HG03135 (cell line): ENCODE measurements around the gene MAP2.

Experiments used
- ATAC-seq: cut with Tn5 transposase; IDR thresholded peaks from one replicate; pipeline ENCODE4 v1.9.1; 2021; ENCODE audit warnings: mild to moderate bottlenecking, moderate library complexity; ENCODE audit not compliant: unreplicated experiment

Gene MAP2, protein sequence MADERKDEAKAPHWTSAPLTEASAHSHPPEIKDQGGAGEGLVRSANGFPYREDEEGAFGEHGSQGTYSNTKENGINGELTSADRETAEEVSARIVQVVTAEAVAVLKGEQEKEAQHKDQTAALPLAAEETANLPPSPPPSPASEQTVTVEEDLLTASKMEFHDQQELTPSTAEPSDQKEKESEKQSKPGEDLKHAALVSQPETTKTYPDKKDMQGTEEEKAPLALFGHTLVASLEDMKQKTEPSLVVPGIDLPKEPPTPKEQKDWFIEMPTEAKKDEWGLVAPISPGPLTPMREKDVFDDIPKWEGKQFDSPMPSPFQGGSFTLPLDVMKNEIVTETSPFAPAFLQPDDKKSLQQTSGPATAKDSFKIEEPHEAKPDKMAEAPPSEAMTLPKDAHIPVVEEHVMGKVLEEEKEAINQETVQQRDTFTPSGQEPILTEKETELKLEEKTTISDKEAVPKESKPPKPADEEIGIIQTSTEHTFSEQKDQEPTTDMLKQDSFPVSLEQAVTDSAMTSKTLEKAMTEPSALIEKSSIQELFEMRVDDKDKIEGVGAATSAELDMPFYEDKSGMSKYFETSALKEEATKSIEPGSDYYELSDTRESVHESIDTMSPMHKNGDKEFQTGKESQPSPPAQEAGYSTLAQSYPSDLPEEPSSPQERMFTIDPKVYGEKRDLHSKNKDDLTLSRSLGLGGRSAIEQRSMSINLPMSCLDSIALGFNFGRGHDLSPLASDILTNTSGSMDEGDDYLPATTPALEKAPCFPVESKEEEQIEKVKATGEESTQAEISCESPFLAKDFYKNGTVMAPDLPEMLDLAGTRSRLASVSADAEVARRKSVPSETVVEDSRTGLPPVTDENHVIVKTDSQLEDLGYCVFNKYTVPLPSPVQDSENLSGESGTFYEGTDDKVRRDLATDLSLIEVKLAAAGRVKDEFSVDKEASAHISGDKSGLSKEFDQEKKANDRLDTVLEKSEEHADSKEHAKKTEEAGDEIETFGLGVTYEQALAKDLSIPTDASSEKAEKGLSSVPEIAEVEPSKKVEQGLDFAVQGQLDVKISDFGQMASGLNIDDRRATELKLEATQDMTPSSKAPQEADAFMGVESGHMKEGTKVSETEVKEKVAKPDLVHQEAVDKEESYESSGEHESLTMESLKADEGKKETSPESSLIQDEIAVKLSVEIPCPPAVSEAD (N-terminal part only)

DNA sequence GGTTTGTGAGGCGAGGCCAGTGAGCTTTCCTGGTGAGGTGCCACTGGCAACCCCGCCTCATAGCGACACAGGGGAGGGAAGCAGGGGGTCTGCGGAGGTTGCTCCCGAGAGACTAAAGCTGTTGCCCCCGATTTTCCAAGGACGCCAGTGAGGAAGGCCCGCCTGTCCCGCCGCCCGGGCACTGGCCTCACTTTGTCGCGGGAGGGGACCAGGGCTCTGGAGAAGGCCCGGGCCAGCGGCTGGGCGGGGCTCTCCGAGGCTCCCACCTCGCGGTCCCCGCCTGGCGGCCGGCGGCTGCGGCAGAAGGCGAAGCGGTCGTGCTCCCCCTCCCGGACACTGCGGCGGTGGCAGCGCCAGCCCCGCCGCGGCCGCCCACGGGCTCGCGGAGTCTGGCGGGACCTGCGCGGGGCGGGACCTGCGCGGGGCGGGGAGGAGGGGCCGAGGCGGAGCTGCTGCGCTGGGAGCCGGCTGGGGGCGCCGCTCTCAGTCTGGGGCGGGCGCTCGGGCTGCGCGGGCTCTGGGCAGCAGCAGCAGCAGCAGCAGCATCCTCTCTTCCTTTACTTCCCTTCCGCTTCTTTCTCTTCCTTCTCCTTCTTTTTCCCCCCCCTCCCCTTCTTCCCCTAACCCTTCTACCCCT is at the start of gene MAP2:
TSS of gene MAP2 (plus strand) at position 486 of the 637 bp plus-strand sequence. CDS start 229,124 bp downstream, outside the sequence.
- ATAC-seq = peak; percentile 99

DNA sequence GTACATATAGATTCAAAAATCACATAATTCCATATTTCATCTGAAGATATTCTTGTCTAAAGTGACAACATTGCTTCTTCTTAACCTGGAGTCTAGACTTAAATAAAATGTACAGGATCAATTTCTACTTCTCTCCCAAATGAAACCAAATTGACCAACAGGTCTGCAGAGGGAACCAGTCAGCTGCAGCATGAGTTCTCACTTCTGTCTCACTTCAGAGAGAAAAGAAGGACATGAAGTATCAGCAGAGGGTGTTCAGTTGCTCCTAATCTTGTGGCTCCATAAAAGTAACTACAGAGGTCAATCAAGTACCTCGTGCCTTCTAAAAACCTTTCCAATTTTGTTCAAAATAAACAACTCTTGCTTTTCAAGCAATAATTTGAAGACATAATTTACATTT is 47.2 kb upstream of the MAP2 start:
- ATAC-seq = no peak

DNA sequence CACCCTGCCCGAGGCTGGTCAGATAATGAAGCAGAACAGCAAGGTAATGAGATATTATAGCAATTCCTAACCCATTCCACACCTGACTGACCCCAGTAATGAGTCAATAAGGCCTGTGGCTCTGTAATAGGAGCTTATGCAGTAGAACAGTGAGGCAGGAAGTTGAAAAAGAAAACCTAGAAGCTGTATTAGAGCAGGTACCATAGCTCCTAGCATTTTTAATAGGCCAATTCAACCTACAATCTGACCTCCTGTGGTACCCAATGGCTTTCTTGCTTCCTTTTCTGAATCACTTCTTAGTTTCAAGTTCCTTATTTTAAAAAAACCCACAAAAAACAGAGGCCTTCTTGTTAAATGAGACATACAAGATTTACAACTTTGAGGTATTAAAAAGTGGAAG is 43.6 kb upstream of the MAP2 start:
- peak; percentile 100 for ATAC-seq

DNA sequence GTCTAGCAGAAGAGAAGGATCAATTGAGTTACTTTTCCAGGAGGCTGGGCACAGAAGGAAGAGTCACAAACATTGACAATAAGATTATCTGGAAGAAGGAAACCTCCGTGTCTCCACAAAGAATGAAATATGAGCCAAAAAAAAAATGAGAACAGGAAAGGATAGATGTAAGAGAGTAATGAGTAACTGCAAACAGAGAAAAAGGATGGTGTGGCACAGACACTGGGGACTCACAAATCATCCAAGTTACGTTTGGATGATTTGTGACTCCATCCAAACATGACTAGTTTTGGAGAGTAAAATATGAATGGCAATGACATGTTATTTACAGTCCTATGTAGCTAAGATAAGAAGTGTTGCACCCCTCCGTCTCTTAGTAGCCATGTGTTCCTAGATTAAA is 42.8 kb upstream of the MAP2 start:
- no peak for ATAC-seq

DNA sequence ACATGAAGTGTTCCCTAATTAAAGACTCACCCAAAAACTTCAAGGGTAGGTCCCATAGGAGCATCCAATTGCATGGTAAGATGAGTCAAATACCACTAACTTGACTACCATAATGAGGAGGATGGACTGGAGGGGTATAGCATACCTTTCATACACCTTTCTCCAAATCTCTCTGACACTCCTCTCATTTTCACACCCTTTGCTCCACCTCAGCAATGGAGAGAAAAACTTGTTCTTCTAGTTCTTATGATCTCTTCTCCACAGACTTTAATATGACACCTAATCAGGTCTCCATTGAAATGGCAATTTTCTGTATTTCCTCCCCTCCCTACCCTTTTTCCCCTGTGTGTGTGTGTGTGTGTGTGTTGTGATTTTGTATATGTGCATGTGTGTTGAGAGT is 41.1 kb upstream of the MAP2 start:
- no peak for ATAC-seq

DNA sequence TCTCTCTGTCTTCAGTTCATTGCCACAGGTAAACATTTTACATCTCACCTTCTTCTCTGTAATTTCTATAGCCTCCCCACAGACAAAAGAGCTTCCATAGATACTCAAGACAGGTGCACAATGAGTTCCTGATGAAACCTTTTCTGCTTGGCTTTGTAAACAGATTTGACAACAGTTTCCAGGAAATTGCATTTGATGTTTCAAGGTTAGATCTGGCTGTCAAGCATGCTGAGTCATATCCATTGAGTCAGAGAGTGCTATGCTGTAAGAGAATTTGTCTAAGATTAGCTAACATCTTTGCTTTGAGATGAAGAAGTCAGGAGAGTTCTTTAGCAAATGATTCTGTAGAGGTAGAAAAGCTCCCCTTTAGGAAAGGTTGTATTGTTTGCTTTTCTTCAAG is 40.6 kb upstream of the MAP2 start:
- no peak for ATAC-seq

DNA sequence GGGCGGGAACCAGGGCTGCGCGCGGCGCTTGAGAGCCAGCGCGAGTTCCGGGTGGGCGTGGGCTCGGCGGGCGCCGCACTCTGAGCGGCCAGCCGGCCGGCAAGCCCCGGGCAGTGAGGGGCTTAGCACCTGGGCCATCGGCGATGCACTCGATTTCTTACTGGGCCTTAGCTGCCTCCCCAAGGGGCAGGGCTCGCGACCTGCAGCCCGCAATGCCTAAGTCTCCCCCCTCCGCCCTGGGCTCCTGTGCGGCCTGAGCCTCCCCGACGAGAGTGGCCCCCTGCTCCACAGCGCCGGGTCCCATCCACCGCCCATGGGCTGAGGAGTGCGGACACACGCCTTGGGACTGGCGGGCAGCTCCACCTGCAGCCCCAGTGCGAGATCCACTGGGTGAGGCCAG is 36.5 kb upstream of the MAP2 start:
- no peak for ATAC-seq

DNA sequence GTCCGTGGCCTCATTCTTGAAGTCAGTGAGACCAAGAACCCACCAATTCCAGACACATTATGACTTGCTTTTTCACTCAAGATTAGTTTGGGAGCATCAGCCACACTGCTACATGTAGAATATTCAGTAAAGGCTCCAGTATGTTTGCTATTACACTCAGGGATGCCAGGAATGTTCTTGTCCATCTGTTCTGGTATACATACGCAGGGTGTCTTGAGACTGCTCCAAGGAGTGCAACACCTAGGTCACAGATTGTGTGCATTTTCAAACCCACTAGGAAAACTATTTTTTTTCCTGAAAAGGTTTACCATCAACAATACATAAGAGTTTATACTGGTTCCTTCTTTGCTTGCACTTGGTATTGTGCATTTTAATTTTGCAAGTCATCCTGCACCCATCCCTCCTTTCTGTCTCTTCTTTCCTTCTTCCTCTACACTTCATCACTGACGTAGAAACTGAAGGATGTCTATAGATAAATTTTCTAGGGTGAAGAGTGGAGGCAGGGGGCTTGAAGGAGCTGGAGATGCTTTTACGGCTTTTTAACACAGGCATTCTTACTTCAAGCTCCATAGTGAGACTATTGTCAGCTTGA is 35.3 kb upstream of the MAP2 start:
- no peak for ATAC-seq

DNA sequence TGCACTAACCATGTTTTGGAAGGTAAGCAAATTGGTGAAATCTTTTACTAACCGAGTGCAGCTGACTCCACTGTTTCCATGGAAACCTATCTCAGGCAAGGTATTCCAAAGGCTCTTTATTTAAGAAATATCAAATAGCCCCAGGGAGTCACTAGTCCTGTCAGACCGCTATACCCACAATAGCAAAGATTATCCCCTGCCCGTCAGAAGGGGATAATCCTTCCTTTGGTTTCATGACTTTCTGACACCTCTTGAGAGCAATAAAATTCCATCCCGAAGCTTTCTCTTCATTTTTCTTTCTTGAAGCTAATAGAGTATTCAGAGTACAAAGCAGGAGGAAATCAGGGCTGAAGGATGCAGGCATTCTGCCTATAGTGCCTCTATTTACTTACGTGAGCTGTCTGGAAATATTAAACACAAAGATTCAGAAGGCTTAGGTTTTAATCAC is 34.7 kb upstream of the MAP2 start:
- ATAC-seq = no peak

DNA sequence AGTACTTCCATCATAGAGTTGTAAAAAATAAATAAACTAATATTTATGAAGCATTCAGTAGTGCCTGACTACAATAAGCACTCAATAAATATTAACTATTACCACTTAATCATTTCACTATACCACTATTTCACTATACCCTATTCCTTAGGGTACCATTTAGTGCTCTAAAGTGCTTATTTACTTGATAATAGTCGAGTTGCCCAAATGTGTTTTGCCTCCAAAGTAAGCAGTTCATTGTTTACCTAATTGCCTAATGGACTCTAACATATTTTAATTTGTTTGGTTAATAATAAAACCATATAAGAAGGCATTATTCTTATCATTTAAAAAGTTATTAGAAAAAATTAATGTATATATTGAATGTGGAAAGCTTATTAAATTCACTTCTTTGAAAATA is 33.0 kb upstream of the MAP2 start:
- no peak for ATAC-seq

DNA sequence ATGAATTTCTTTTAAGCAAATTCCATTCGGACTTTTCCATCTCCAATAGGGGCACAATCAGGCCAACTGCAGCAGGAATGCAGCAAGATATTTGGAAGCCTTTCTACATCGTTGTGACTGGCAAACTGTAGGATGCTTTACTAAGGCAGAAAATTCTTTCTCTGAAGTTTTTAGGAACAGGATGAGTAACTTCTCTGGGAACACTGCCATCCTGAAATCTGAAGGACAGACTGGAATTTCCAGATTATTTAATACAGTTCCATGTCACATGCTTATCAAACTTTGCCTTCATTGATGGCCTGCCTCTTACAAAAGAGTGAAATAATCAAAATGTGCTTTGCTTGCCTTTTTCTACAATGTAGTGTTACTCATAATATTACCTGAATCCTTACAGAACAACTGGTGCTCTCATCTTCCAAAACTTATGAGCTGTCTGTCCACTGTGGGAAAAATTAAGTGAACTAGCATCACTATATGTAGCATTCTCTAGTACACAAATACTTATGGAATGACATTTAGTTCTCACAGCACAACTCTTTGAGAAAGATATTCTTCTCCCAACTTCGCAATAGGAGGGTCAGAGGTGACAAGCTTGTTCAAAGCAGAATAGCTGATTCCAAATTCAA is 32.0 kb upstream of the MAP2 start:
- ATAC-seq = no peak

DNA sequence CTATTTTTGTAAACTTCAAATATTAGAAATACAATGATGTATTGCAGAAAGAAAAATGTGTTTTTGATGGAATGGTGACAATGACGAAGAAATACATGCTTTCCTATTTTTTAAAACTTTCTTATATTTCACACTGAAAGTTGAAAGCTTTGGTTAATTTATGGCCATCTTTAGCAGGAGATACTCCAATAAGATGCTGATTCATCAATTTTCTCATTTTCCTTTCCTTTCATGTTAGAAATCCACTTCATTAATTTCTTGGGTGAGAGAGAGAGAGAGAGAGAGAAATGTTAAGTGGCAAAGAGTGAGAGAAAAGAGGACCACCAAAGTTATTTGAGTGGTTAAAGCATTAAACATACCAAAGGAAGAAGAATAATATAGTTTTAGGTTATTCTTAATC is 28.6 kb upstream of the MAP2 start:
- no peak for ATAC-seq

DNA sequence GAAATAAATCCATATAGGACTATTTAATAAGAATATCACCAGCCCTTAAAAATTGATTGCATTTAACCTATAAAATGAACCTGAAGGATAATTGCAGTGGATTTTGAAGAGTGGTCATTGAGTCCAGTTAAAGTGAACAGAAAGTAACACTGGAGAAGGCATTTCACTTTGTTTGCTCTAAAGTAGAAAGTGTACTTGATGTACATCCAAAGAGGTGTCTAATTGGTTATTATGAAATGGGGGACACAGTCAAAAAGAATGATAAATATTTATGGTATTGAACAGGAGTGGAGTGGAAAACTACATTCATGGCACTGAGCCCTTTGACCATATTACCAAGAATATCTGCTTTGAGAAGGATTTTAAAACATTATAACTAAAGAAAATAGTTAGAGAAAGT is 28.2 kb upstream of the MAP2 start:
- ATAC-seq = no peak

DNA sequence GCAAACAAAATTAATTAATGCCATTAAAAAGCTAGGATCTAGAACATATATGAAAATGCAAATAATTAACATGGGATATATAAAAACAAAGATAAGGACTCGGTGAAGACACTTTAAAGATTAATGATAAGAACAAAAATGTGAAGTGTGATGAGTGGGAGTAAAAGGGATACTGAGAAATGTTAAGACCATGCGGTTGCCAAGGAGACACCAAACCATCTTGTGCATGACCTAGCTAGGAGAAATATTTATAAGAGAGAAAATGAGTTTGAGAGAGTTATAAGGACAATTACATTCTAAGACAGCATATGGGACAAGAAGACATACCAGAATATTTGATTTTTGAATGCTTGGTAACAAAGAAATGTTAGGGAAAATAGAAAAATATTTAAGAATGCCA is 25.4 kb upstream of the MAP2 start:
- no peak for ATAC-seq

DNA sequence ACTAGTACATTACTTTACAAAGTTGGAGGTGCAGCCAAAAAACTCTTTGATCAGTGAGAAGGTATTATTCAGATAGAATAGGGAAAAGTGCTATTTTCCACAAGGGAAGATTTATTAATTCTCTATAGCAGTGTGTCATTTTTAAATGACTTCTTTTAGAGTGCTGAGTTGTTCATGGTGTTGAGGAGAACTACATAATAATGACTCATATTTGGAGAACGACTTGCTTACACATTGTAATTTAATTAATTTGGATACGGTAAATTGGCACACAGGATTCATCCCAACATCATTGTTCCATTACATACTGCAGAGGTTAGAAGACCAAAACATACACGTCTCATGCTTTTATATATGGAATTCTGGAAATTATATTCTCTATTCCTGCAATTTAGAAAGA is 22.1 kb upstream of the MAP2 start:
- no peak for ATAC-seq

DNA sequence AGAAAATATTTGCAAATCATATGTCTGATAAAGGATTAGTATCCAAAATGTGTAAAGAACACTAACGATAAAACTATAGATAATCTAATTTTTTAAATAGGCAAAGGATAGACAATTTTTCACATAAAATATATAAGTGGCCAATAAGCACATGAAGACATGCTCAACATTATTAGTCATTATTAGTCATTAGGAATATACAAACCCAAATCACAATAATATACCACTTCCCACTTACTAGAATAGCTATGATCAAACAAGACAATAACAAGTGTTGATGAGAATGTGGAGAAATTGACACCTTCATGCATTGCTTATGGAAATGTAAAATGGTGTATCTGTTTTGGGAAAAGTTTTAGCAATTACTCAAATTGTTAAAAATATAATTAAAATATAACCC is 12.6 kb upstream of the MAP2 start:
- no peak for ATAC-seq

DNA sequence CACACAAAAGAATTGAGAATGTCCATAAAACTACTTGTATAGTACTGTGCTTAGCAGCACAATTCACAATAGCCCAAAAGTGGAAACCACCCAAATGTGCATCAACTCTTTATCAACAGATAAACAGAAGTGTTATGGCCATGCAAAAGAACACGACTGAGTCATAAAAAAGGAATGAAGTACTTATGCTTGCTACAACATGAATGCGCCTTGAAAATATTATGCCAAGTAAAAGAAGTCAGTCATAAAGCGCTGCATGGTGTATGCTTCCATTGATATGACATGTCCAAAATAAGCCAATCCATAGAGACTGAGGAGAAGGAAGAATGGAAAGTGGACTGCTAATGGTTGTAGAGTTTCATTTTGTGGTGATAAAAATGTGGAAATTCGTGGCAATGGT is 12.1 kb upstream of the MAP2 start:
- no peak for ATAC-seq

DNA sequence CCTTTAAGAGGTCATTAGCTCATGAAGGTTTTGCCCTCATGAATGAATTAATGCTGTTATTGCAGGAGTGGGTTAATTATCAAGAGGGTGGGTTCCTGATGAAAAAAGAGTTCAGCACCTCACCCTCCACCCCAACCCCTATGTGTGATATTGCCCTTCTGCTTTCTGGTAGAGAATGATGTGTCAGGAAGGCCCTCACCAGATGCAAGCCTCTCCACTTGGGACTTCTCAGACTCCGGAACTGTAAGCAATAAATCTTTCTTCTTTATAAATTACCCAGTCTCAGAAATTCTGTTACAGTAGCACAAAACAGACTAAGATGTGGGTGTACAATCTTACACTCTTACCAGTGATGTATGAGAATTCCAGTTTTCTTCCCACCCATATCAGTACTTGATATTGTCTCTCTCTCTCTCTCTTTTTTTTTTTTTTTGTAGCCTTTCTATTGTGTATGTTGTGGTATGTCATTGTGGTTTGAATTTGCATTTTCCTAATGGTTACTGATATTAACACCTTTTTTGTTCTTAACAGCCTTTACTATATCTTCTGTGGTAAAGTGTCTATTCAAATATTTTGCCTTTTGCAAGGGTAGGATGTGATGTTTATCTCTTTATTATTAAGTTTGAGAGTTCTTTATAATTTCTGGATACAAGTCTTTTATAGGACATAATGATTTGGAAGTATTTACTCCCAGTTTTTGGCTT is 10.4 kb upstream of the MAP2 start:
- no peak for ATAC-seq

DNA sequence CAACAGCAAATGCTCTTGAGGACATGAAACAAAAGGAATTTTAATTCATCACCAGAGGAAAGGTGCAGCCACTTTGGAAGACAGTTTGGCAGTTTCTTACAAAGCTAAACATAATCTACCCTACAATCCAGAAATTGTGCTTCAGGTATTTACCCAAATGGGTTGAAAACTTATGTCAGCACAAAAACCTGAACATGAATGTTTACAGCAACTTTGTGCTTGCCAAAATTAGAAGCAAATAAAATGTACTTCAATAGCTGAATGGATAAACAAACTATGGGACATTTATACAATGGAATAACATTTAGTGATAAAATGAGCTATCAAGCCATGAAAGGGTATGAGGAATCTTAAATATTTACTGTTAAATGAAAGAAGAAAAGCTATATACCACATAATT is 6.9 kb upstream of the MAP2 start:
- ATAC-seq = no peak
